Spleen (tissue), 13 donors: ENCODE results near the gene NME1. TPM values are rescaled to one million over a fixed set of nuclear protein-coding genes. Genes with fewer than 3 reads are reported as not detected.
"Not testable (repeated sequence)": the region's sequence is repeated elsewhere in the genome, so short reads cannot be mapped to it uniquely, and the experiment has no call there.

Experiments
- DNase-seq: peaks from one replicate; pipeline ENCODE4 v3.0.0-alpha.2; 2020
- H3K27ac ChIP-seq, 8 donors: fragments of 200-600 bp; sonication (generic) in 7 of 8; 1 replicate in 4 of 8; 2 replicates in 4 of 8; pipeline versions ENCODE4 v1.5.0 to v1.8.0; 2016 to 2021; ENCODE audit warnings: inconsistent platforms in 4 of 8, mild to moderate bottlenecking in 4 of 8, moderate library complexity in 1 of 8
- H3K27me3 ChIP-seq, 7 donors: fragments of 200-600 bp; sonication (generic) in 6 of 7; replicated peaks in 1 of 7; 1 replicate in 4 of 7; 2 replicates in 3 of 7; pipeline versions ENCODE4 v1.5.0 to v1.8.0; 2016 to 2021; ENCODE audit warnings: inconsistent platforms in 3 of 7, mild to moderate bottlenecking in 1 of 7
- H3K36me3 ChIP-seq, 6 donors: fragments of 200-600 bp; sonication (generic) in 5 of 6; 1 replicate in 4 of 6; 2 replicates in 2 of 6; pipeline versions ENCODE4 v1.5.0 to v1.8.0; 2016 to 2021; ENCODE audit warnings: inconsistent platforms in 2 of 6
- H3K4me1 ChIP-seq, 6 donors: fragments of 200-600 bp; sonication (generic) in 5 of 6; 1 replicate in 3 of 6; 2 replicates in 3 of 6; pipeline versions ENCODE4 v1.5.0 to v1.8.0; 2016 to 2021; ENCODE audit warnings: inconsistent platforms in 3 of 6
- H3K4me3 ChIP-seq, 8 donors: fragments of 200-600 bp; sonication (generic) in 7 of 8; 1 replicate in 4 of 8; 2 replicates in 4 of 8; pipeline versions ENCODE4 v1.5.0 to v1.8.0; 2016 to 2021; ENCODE audit warnings: inconsistent platforms in 4 of 8, mild to moderate bottlenecking in 4 of 8, moderate library complexity in 2 of 8
- H3K9me3 ChIP-seq, 8 donors: fragments of 200-600 bp; sonication (generic) in 7 of 8; 1 replicate in 4 of 8; 2 replicates in 4 of 8; pipeline versions ENCODE4 v1.5.0 to v1.8.0; 2016 to 2021; ENCODE audit warnings: inconsistent platforms in 4 of 8
- CTCF ChIP-seq, 11 experiments: fragments of 200-600 bp in 7 of 11; fragments of 450-650 bp in 4 of 11; sonication (generic) in 4 of 11; IDR thresholded peaks in 8 of 11; conservative IDR thresholded peaks in 3 of 11; 1 replicate in 7 of 11; 2 replicates in 4 of 11; pipeline versions ENCODE4 v1.4.0 to v1.8.0; 2016 to 2021; ENCODE audit warnings: antibody characterized with exemption in 11 of 11, inconsistent platforms in 4 of 11, mild to moderate bottlenecking in 1 of 11
- POLR2A ChIP-seq, 3 donors: fragments of 450-650 bp; IDR thresholded peaks; one replicate each; pipeline ENCODE4 v1.5.1; 2017; ENCODE audit warnings: antibody characterized with exemption in 3 of 3, mild to moderate bottlenecking in 1 of 3
- POLR2AphosphoS5 ChIP-seq, 3 donors: sonication (generic); formaldehyde crosslinking; IDR thresholded peaks; one replicate each; pipeline ENCODE4 v1.5.1; 2017; ENCODE audit warnings: antibody characterized with exemption in 3 of 3
- whole genome bisulfite sequencing, 5 donors: extraction: QIAGEN DNeasy Blood & Tissue Kit in 3 of 5; methylation state at CpG; one replicate each; pipeline versions ENCODE4 v1.1.5 to v1.1.7; 2013 to 2018; 5-methylcytosine and 5-hydroxymethylcytosine counted together
- intact Hi-C: fragments of 100-400 bp; cut with DNase I; formaldehyde crosslinking; loops from one replicate; pipeline ENCODE4 v1.15.0; 2023; ENCODE audit warnings: low total_unique reads
- long read RNA-seq, 2 donors: transcript quantifications; one replicate each; lab custom pipeline, GENCODE V29; 2026
- polyA plus RNA-seq, 3 donors: library from polyadenylated mRNA; stranded (reverse); fragments of 200-250 nt; gene quantifications; one replicate each; pipeline ENCODE4 v1.2.1, GENCODE V29; 2013
- total RNA-seq, 7 donors: library from RNA; depleted of rRNA in 3 of 7; stranded (reverse); fragments of >200 nt in 3 of 7; fragmentation: NEBNext Ultra II Directional in 4 of 7; extraction: Animal tissue kit (Norgen Biotek cat#: 25700) in 4 of 7; gene quantifications; one replicate each; pipeline versions ENCODE4 v1.1.0 to v1.2.1, GENCODE V29; 2016 to 2021
- donor health status: healthy with polysubstance abuse.
- donor health status: DM: no; HTN: no; CAD: no; lungs with moderate emphysema.
- donor health status: DM: no; HTN: no; CAD: no.
- donor health status: Bipolar disorder and iron deficiency.
- donor health status: healthy.
- donor health status: DM: no; HTN: no; CAD: no.
- donor health status: DM: yes; HTN: yes; CAD: no.

Gene NME1
- total RNA-seq (10 to 100 TPM; 21.2 to 66.0 (median 32.7) TPM), polyA plus RNA-seq (100 to 1,000 TPM in 2 of 3 donors, 10 to 100 TPM in 1; 68.4 to 142 (median 103) TPM)
- long read RNA-seq, donor 1, transcript NME1-203 (5 exons, 940 nt): major isoform, 64 of 73 reads
- long read RNA-seq, donor 1, partial matches to known transcripts: 7 of 73 reads
- long read RNA-seq, donor 1, other reads (novel, unspliced or antisense): 0 of 73 reads
- long read RNA-seq, donor 2, transcript NME1-203 (5 exons, 940 nt): major isoform, 54 of 54 reads
- long read RNA-seq, donor 2, partial matches to known transcripts: 0 of 54 reads
- long read RNA-seq, donor 2, other reads (novel, unspliced or antisense): 0 of 54 reads

GRCh38 chr17:51153210-51154072, at the start of gene NME1:
TSS of gene NME1 (plus strand) at chr17:51153559. CDS start at chr17:51155655, 2,096 bp downstream.
- WGBS, 5 donors: 0 to 1% (median 0%) methylated on average over 60 of the region's 60 CpGs
- H3K9me3 ChIP-seq: no peaks in the 10 kb centered on the region
- H3K27ac ChIP-seq: peak within 1 kb of the TSS; percentile 61 to 92 (median 90)
- intact Hi-C loops: loop anchor here (5.0 kb wide), 1 partner anchor 151 kb away; no protein-coding TSS in a partner anchor
- DNase-seq: peak; percentile 98
- peak; percentile 88 to 94 (median 92) for TF ChIP-seq POLR2AphosphoS5 (IDR thresholded peaks at IDR 0.05)
- peak in 1 of 3 donors; percentile 77 for TF ChIP-seq POLR2A (IDR thresholded peaks at IDR 0.05)
- TF ChIP-seq CTCF (IDR thresholded peaks at IDR 0.05 in 8 of 11, conservative IDR thresholded peaks at IDR 0.05 in 3 of 11): peak; percentile 68 to 95 (median 88)
- peak within 1 kb of the TSS; percentile 59 to 96 (median 84) for H3K4me3 ChIP-seq
- peaks cover 6 to 32% (median 26%) of the 10 kb centered on the region in 6 donors for H3K4me1 ChIP-seq
- peaks cover 0 to 27% (median 18%) of the 10 kb centered on the region in 6 donors for H3K36me3 ChIP-seq
- no peaks in the 10 kb centered on the region for H3K27me3 ChIP-seq

- no peaks in the 10 kb centered on the region for H3K27me3 ChIP-seq
- H3K36me3 ChIP-seq: peaks cover 0 to 28% (median 0%) of the 10 kb centered on the region in 6 donors
- DNase-seq: no peak
- no peaks in the 10 kb centered on the region for H3K9me3 ChIP-seq
- 97 to 100% (median 100%) methylated on average over 1 of the region's 1 CpG for WGBS, 5 donors
- TF ChIP-seq POLR2A (IDR thresholded peaks at IDR 0.05) (no peak), POLR2AphosphoS5 (IDR thresholded peaks at IDR 0.05) (no peak), CTCF (IDR thresholded peaks at IDR 0.05 in 8 of 11, conservative IDR thresholded peaks at IDR 0.05 in 3 of 11) (no peak)
- H3K4me1 ChIP-seq: peaks cover 0 to 68% (median 33%) of the 10 kb centered on the region in 6 donors
- H3K4me3 ChIP-seq: no peak overlapping the region
- intact Hi-C loops: no loop called here
- H3K27ac ChIP-seq: no peak overlapping the region
Measured at GRCh38 chr17:51107778-51108177, 45.6 kb upstream of the NME1 start.

- peaks cover 0 to 23% (median 0%) of the 10 kb centered on the region in 6 donors for H3K36me3 ChIP-seq
- H3K4me1 ChIP-seq: peaks cover 5 to 77% (median 43%) of the 10 kb centered on the region in 6 donors
- peak in 2 of 3 donors; percentile 39 to 55 for TF ChIP-seq POLR2AphosphoS5 (IDR thresholded peaks at IDR 0.05)
- H3K9me3 ChIP-seq, H3K4me3 ChIP-seq, DNase-seq, intact Hi-C loops, H3K27me3 ChIP-seq: not testable (repeated sequence)
- 70 to 80% (median 74%) methylated on average over 16 of the region's 16 CpGs for WGBS, 5 donors
- peak overlapping the region in 7 of 8 donors; percentile 7 to 58 (median 38) for H3K27ac ChIP-seq
Measured at GRCh38 chr17:51112303-51113222, 40.8 kb upstream of the NME1 start.

GRCh38 chr17:51115179-51115578, 38.2 kb upstream of the NME1 start:
- H3K4me3 ChIP-seq: no peak overlapping the region
- no peaks in the 10 kb centered on the region for H3K9me3 ChIP-seq
- WGBS, 5 donors: 88 to 96% (median 89%) methylated on average over 4 of the region's 4 CpGs
- no peak overlapping the region for H3K27ac ChIP-seq
- peaks cover 24 to 92% (median 61%) of the 10 kb centered on the region in 6 donors for H3K4me1 ChIP-seq
- no peak for TF ChIP-seq POLR2AphosphoS5 (IDR thresholded peaks at IDR 0.05)
- peaks cover 0 to 12% (median 0%) of the 10 kb centered on the region in 6 donors for H3K36me3 ChIP-seq
- H3K27me3 ChIP-seq: no peaks in the 10 kb centered on the region
- DNase-seq: no peak
- intact Hi-C loops: no loop called here
